Measurements from ENCODE around the gene SLC10A3. TPM values are rescaled to one million over a fixed set of nuclear protein-coding genes. Genes with fewer than 3 reads are reported as not detected.

The SLC10A3 gene
- total and polyA plus RNA-seq, 2 of the 13 experiments (the other 11 are each of a cell fraction or from before 2014, with no cell fraction given), result 10.1 to 11.5 TPM

GRCh38 chrX:154478728-154479622, 11.5 kb downstream of the SLC10A3 start, which contains the start of gene LAGE3 (continued):
- TF ChIP-seq PHF8 (CRISPR knock-in tag; IDR thresholded peaks at IDR 0.05), result no peak
- peak; percentile 26; the same call in 1 of the 2 replicates for TF ChIP-seq ZSCAN21 (CRISPR knock-in tag; IDR thresholded peaks at IDR 0.05; ENCODE audit: borderline replicate concordance)
- no peak for TF ChIP-seq ZNF563 (CRISPR knock-in tag; IDR thresholded peaks at IDR 0.05)
- TF ChIP-seq CBX5 (CRISPR knock-in tag; IDR thresholded peaks at IDR 0.05; ENCODE audit: borderline replicate concordance), result no peak
- no peak for TF ChIP-seq SCMH1 (CRISPR knock-in tag; IDR thresholded peaks at IDR 0.05; ENCODE audit: borderline replicate concordance)
- no peak for TF ChIP-seq NCOA5 (CRISPR knock-in tag; IDR thresholded peaks at IDR 0.05)
- TF ChIP-seq, protein P1, sequence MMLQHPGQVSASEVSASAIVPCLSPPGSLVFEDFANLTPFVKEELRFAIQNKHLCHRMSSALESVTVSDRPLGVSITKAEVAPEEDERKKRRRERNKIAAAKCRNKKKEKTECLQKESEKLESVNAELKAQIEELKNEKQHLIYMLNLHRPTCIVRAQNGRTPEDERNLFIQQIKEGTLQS (CRISPR knock-in tag; IDR thresholded peaks at IDR 0.05), result no peak
- TF ChIP-seq SMAD3 (CRISPR knock-in tag; IDR thresholded peaks at IDR 0.05), result no peak
- no peak for TF ChIP-seq ZNF773 (CRISPR knock-in tag; IDR thresholded peaks at IDR 0.05; ENCODE audit: borderline replicate concordance)
- TF ChIP-seq ZNF780A (CRISPR knock-in tag; IDR thresholded peaks at IDR 0.05), result no peak
- no peak for TF ChIP-seq PAX8 (CRISPR knock-in tag; IDR thresholded peaks at IDR 0.05; ENCODE audit: borderline replicate concordance)
- TF ChIP-seq PCBP2 (optimal IDR thresholded peaks at IDR 0.05; ENCODE audit: low read depth, low read length, poor library complexity, severe bottlenecking), result no peak
- TF ChIP-seq ZNF251 (CRISPR knock-in tag; IDR thresholded peaks at IDR 0.05), result no peak
- no peak for TF ChIP-seq DBP (CRISPR knock-in tag; IDR thresholded peaks at IDR 0.05; ENCODE audit: not compliant biosample characterization)
- no peak for TF ChIP-seq MYNN (CRISPR knock-in tag; IDR thresholded peaks at IDR 0.05; ENCODE audit: low read depth)
- TF ChIP-seq ZNF549 (CRISPR knock-in tag; IDR thresholded peaks at IDR 0.05), result no peak
- TF ChIP-seq, protein P2, sequence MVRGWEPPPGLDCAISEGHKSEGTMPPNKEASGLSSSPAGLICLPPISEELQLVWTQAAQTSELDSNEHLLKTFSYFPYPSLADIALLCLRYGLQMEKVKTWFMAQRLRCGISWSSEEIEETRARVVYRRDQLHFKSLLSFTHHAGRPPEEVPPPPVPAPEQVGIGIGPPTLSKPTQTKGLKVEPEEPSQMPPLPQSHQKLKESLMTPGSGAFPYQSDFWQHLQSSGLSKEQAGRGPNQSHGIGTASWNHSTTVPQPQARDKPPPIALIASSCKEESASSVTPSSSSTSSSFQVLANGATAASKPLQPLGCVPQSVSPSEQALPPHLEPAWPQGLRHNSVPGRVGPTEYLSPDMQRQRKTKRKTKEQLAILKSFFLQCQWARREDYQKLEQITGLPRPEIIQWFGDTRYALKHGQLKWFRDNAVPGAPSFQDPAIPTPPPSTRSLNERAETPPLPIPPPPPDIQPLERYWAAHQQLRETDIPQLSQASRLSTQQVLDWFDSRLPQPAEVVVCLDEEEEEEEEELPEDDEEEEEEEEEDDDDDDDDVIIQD (CRISPR knock-in tag; IDR thresholded peaks at IDR 0.05; ENCODE audit: low read depth), result no peak
- no peak; the same call in 1 of the 2 replicates for TF ChIP-seq ZBTB43 (CRISPR knock-in tag; conservative IDR thresholded peaks at IDR 0.05)
- no peak for TF ChIP-seq THYN1 (CRISPR knock-in tag; IDR thresholded peaks at IDR 0.05; ENCODE audit: borderline replicate concordance, low read depth)
- TF ChIP-seq CCDC6 (CRISPR knock-in tag; IDR thresholded peaks at IDR 0.05), result no peak; the same call in 1 of the 2 replicates
- no peak for TF ChIP-seq ZNF629 (CRISPR knock-in tag; conservative IDR thresholded peaks at IDR 0.05)
- no peak for TF ChIP-seq ZSCAN25 (CRISPR knock-in tag; IDR thresholded peaks at IDR 0.05)
- no peak for TF ChIP-seq ARHGAP35 (CRISPR knock-in tag; IDR thresholded peaks at IDR 0.05; ENCODE audit: borderline replicate concordance)
- no peak for TF ChIP-seq ZNF30 (CRISPR knock-in tag; IDR thresholded peaks at IDR 0.05)
- 0 out of 2 replicates have a peak, but pooled peaks have one; percentile 45 for TF ChIP-seq ZNF510 (CRISPR knock-in tag; IDR thresholded peaks at IDR 0.05; ENCODE audit: low read depth)
- no peak for TF ChIP-seq HHEX (CRISPR knock-in tag; IDR thresholded peaks at IDR 0.05)
- TF ChIP-seq ZNF329 (CRISPR knock-in tag; IDR thresholded peaks at IDR 0.05; ENCODE audit: low read depth), result no peak
- no peak for TF ChIP-seq CC2D1A (CRISPR knock-in tag; IDR thresholded peaks at IDR 0.05)

All from HepG2 (cell line).